ENCODE data around the gene HMX1.

The HMX1 gene

DNA sequence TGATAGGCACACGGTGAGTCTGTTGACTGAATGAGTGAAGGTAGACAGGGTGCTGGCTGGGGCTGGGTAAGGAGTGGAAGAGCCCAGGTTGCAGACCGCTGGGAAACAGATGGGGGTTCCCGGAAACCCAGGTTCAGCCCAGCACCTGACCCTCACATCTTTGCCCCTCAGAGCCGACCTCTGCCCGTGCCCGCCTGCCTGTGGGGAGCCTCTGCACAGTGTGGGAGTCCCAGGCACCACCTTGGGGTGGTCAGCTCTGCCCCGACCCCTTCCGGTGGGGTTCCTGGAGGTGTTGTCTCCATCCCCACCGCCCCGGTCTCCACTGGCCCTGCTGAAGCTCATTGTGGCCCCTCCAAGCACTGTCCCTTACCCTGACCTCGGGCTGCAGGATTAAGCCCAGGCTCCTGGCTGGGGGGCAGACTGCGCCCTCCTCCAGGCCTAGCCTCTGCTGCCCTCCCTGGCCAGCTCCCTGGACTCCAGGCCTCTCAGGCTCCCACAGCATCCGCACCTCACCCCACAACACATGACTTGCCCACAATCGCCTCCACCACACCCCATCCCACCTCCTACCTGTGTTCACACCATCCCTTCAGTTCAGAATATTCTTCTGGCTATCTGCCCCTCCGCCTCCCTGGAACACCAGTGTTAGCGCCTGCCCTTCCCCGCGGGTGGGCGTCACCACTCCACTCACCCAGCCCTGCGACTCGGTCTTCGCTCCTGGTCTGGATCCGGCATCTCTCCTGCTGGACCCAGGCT, 21.4 kb downstream of the HMX1 start:
- no peak for DNase-seq
- Mint-ChIP-seq H3K36me3 (ENCODE audit: low read depth) (no peaks in the 10 kb centered on the region), H3K27ac (no peak overlapping the region), H3K4me3 (no peak overlapping the region), H3K9me3 (peaks cover 8% of the 10 kb centered on the region), H3K27me3 (ENCODE audit: low read depth, poor library complexity) (peaks cover 64% of the 10 kb centered on the region), H3K4me1 (peaks cover 13% of the 10 kb centered on the region)
- TF ChIP-seq, protein P1, sequence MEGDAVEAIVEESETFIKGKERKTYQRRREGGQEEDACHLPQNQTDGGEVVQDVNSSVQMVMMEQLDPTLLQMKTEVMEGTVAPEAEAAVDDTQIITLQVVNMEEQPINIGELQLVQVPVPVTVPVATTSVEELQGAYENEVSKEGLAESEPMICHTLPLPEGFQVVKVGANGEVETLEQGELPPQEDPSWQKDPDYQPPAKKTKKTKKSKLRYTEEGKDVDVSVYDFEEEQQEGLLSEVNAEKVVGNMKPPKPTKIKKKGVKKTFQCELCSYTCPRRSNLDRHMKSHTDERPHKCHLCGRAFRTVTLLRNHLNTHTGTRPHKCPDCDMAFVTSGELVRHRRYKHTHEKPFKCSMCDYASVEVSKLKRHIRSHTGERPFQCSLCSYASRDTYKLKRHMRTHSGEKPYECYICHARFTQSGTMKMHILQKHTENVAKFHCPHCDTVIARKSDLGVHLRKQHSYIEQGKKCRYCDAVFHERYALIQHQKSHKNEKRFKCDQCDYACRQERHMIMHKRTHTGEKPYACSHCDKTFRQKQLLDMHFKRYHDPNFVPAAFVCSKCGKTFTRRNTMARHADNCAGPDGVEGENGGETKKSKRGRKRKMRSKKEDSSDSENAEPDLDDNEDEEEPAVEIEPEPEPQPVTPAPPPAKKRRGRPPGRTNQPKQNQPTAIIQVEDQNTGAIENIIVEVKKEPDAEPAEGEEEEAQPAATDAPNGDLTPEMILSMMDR (IDR thresholded peaks at IDR 0.05) = no peak

DNA sequence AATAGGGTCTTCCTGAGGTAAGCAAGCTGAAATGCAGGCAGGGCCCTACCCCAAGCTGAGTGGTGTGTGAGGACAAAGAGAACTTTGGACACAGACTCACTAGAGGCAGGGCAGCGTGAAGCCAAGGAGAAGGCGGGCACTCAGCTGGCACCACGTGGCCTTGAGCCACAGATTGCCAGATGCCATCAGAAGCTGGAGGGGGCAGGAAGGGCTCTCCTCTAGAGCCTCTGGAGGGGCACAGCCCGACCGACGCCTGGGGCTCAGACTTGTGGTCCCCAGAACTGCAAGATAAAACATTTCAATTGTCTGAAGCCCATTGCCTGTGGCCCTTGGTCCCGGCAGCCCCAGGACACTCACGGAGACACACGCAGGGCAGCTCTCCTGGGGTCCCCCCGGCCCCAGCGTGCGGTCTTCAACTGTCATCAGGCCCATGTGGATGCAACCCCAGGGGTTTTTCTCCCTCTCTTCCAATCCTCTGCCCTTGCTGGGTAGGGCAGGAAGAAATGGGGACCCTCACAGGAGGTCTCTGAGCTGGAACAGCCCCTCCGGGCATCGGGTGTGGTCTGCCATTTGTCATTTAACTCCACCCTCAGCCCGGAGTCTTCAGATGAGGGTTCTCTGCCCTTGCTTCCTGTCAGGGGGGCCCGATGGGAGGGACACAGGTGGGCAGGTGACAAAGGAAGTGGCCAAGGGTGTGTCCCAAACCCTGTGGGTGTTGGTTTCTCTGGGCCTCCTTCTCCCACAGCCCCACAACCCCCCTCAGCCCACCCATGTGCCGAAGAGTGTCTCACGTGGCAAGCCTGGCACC, 22.2 kb downstream of the HMX1 start:
- no peak for DNase-seq
- peaks cover 60% of the 10 kb centered on the region for H3K27me3 Mint-ChIP-seq (ENCODE audit: low read depth, poor library complexity)
- H3K9me3 Mint-ChIP-seq = peaks cover 8% of the 10 kb centered on the region
- TF ChIP-seq, protein P1 (IDR thresholded peaks at IDR 0.05) = no peak
- H3K4me1 Mint-ChIP-seq = peaks cover 5% of the 10 kb centered on the region
- H3K36me3 Mint-ChIP-seq (ENCODE audit: low read depth) = no peaks in the 10 kb centered on the region
- H3K27ac Mint-ChIP-seq = no peak overlapping the region
- no peak overlapping the region for H3K4me3 Mint-ChIP-seq

DNA sequence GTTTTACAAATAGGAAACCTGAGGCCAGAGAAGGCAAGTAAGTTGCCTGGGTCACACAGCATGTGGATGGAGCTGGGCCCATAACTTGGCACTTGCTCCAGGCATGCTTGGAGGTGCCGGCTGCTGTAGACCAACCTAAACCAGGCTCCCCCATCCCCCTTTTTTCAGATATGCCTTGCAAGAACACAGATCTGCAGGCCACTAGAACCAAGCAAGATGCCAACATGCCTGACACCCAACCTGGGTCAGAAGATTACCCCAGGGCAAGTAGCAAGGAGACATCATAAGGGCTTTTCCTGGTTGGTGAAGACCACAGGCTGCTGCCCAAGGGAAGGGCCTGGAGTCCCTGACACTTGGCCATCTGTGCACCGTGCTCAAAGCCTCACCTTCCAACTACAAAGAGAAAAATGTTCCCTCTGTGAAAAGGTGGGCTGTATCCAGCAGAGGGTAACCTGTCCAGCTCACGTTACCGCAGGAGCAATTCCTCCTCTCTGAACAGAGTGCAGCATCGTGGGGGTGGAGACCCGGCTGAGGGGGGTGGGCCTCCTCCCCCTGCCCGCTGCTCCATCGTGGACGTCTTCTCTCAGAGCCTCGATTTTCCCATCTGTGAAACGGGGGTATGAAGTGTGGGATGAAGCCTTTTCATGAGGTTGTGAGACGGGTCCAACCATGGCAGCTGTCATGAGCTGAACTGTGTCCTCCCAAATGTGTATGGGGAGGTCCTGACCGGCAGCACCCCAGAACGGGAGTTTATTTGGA, 23.0 kb downstream of the HMX1 start:
- Mint-ChIP-seq H3K27ac (no peak overlapping the region), H3K36me3 (ENCODE audit: low read depth) (no peaks in the 10 kb centered on the region), H3K4me3 (no peak overlapping the region), H3K27me3 (ENCODE audit: low read depth, poor library complexity) (peaks cover 58% of the 10 kb centered on the region), H3K4me1 (peaks cover 4% of the 10 kb centered on the region), H3K9me3 (peaks cover 8% of the 10 kb centered on the region)
- TF ChIP-seq, protein P1 (IDR thresholded peaks at IDR 0.05) = no peak
- DNase-seq = no peak

DNA sequence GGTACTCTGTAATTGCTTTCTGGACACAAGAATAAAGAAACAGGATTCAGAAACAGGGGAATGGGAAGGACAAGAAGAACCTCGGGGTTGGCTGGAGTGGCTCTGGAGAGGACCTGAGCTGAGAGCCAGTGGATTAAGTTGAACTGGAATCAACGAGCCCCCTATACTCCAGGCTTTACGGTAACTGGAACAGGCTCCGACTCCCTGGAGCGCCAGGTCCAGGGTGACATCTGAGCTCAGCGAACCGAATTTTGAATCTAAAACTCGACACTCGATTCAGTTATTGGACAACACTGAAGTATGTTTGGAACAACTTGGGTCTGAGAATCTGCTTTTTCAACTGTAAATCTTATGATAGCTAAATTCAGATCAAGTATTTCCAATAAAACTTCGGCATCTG, 23.9 kb downstream of the HMX1 start:
- peaks cover 4% of the 10 kb centered on the region for H3K4me1 Mint-ChIP-seq
- no peak for DNase-seq
- no peak overlapping the region for H3K27ac Mint-ChIP-seq
- peaks cover 51% of the 10 kb centered on the region for H3K27me3 Mint-ChIP-seq (ENCODE audit: low read depth, poor library complexity)
- no peak overlapping the region for H3K4me3 Mint-ChIP-seq
- no peaks in the 10 kb centered on the region for H3K36me3 Mint-ChIP-seq (ENCODE audit: low read depth)
- peaks cover 2% of the 10 kb centered on the region for H3K9me3 Mint-ChIP-seq
- TF ChIP-seq, protein P1 (IDR thresholded peaks at IDR 0.05) = no peak

DNA sequence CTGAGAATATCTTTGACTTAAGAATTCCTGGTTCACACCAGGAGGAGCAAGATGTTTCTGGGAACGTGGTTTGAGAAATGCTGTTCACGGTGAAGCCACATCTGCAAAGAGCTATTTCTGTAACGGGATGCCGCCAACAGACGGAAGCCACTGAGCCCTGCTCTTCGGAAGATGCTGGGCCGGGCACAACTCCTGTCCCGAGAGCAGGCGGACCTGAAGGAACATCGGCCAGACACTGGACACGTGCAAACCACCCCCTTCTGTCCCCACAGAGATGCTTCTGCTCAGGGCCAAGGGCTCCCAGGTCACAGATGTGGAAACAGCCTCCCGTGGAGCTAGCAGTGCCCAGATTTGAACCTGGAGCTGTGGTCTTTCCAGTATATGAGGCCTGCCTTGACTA, 24.3 kb downstream of the HMX1 start:
- no peak overlapping the region for H3K4me3 Mint-ChIP-seq
- H3K27me3 Mint-ChIP-seq (ENCODE audit: low read depth, poor library complexity) = peaks cover 46% of the 10 kb centered on the region
- peaks cover 4% of the 10 kb centered on the region for H3K4me1 Mint-ChIP-seq
- H3K9me3 Mint-ChIP-seq = no peaks in the 10 kb centered on the region
- H3K27ac Mint-ChIP-seq = no peak overlapping the region
- DNase-seq = no peak
- H3K36me3 Mint-ChIP-seq (ENCODE audit: low read depth) = no peaks in the 10 kb centered on the region
- TF ChIP-seq, protein P1 (IDR thresholded peaks at IDR 0.05) = no peak
